ENCODE data around the gene RAB29. TPM values are rescaled to one million over a fixed set of nuclear protein-coding genes. Genes with fewer than 3 reads are reported as not detected.

The RAB29 gene
- polyA plus RNA-seq, 1 donor from 2014 or later, result 0.40 TPM

GRCh38 chr1:205780335-205780734 is 5.1 kb upstream of the RAB29 start:
- Histone ChIP-seq H2AFZ (ENCODE audit: low read depth, low read length) (no peak overlapping the region), H3K27me3 (ENCODE audit: insufficient read depth, low read depth, low read length) (peaks cover 9% of the 10 kb centered on the region), H3K36me3 (ENCODE audit: insufficient read depth, low read length) (no peaks in the 10 kb centered on the region), H3F3A (ENCODE audit: insufficient read depth, low read length, poor library complexity, severe bottlenecking) (no peaks in the 10 kb centered on the region), H4K20me1 (ENCODE audit: insufficient read depth) (no peaks in the 10 kb centered on the region), H3K27ac (ENCODE audit: low read length) (no peak overlapping the region), H3K9me3 (ENCODE audit: low read length) (no peaks in the 10 kb centered on the region), H3K79me2 (replicated peaks; ENCODE audit: insufficient read depth, low read length) (no peaks in the 10 kb centered on the region), H3K4me3 (ENCODE audit: low read length) (no peak overlapping the region), H3K4me2 (ENCODE audit: low read length) (no peak overlapping the region), H3K9ac (ENCODE audit: low read length) (no peak overlapping the region), H3K9me2 (ENCODE audit: insufficient read depth, low read length) (no peaks in the 10 kb centered on the region)
- TF ChIP-seq SMC3 (conservative IDR thresholded peaks at IDR 0.05; ENCODE audit: poor library complexity), result no peak
- TF ChIP-seq POLR2AphosphoS5 (IDR thresholded peaks at IDR 0.05), result no peak
- TF ChIP-seq TAF1 (IDR thresholded peaks at IDR 0.05; ENCODE audit: low read depth), result no peak
- no peak for TF ChIP-seq MXI1 (conservative IDR thresholded peaks at IDR 0.05; ENCODE audit: poor library complexity, severe bottlenecking)
- no peak for TF ChIP-seq RAD21 (conservative IDR thresholded peaks at IDR 0.05)
- no peak for TF ChIP-seq REST (IDR thresholded peaks at IDR 0.05; ENCODE audit: borderline replicate concordance)
- TF ChIP-seq CTCF (IDR thresholded peaks at IDR 0.05; ENCODE audit: poor library complexity, severe bottlenecking), result no peak
- no peak for TF ChIP-seq EP300 (conservative IDR thresholded peaks at IDR 0.05; ENCODE audit: poor library complexity, severe bottlenecking)
- TF ChIP-seq EZH2 (IDR thresholded peaks at IDR 0.05; ENCODE audit: borderline replicate concordance, insufficient read depth, low read length, poor library complexity, severe bottlenecking), result no peak

GRCh38 chr1:205777994-205778393 is 2.7 kb upstream of the RAB29 start:
- Histone ChIP-seq H2AFZ (ENCODE audit: low read depth, low read length) (no peak overlapping the region), H3K9ac (ENCODE audit: low read length) (no peak overlapping the region), H3K4me2 (ENCODE audit: low read length) (no peak overlapping the region), H4K20me1 (ENCODE audit: insufficient read depth) (no peaks in the 10 kb centered on the region), H3K27ac (ENCODE audit: low read length) (no peak overlapping the region), H3K36me3 (ENCODE audit: insufficient read depth, low read length) (no peaks in the 10 kb centered on the region), H3K27me3 (ENCODE audit: insufficient read depth, low read depth, low read length) (peaks cover 31% of the 10 kb centered on the region), H3F3A (ENCODE audit: insufficient read depth, low read length, poor library complexity, severe bottlenecking) (no peaks in the 10 kb centered on the region), H3K9me3 (ENCODE audit: low read length) (no peaks in the 10 kb centered on the region), H3K4me3 (ENCODE audit: low read length) (no peak overlapping the region), H3K9me2 (ENCODE audit: insufficient read depth, low read length) (no peaks in the 10 kb centered on the region), H3K79me2 (replicated peaks; ENCODE audit: insufficient read depth, low read length) (no peaks in the 10 kb centered on the region)
- no peak for TF ChIP-seq MXI1 (conservative IDR thresholded peaks at IDR 0.05; ENCODE audit: poor library complexity, severe bottlenecking)

- Histone ChIP-seq H3K9ac (ENCODE audit: low read length) (no peak overlapping the region), H2AFZ (ENCODE audit: low read depth, low read length) (no peak overlapping the region)
Observed at GRCh38 chr1:205775717-205776056, 405 bp upstream of the RAB29 start.

More at GRCh38 chr1:205775717-205776056, 405 bp upstream of the RAB29 start:
- H3K36me3 ChIP-seq (ENCODE audit: insufficient read depth, low read length), result no peaks in the 10 kb centered on the region
- H3K79me2 ChIP-seq (replicated peaks; ENCODE audit: insufficient read depth, low read length), result no peaks in the 10 kb centered on the region
- no peaks in the 10 kb centered on the region for H3K9me2 ChIP-seq (ENCODE audit: insufficient read depth, low read length)
- H3K4me2 ChIP-seq (ENCODE audit: low read length), result no peak overlapping the region
- H3K4me3 ChIP-seq (ENCODE audit: low read length), result peak overlapping the region; percentile 80
- TF ChIP-seq POLR2AphosphoS5 (IDR thresholded peaks at IDR 0.05) (no peak), EP300 (conservative IDR thresholded peaks at IDR 0.05; ENCODE audit: poor library complexity, severe bottlenecking) (no peak), TAF1 (IDR thresholded peaks at IDR 0.05; ENCODE audit: low read depth) (no peak), MXI1 (conservative IDR thresholded peaks at IDR 0.05; ENCODE audit: poor library complexity, severe bottlenecking) (no peak), CTCF (IDR thresholded peaks at IDR 0.05; ENCODE audit: poor library complexity, severe bottlenecking) (no peak), EZH2 (IDR thresholded peaks at IDR 0.05; ENCODE audit: borderline replicate concordance, insufficient read depth, low read length, poor library complexity, severe bottlenecking) (no peak), SMC3 (conservative IDR thresholded peaks at IDR 0.05; ENCODE audit: poor library complexity) (no peak), RAD21 (conservative IDR thresholded peaks at IDR 0.05) (no peak), REST (IDR thresholded peaks at IDR 0.05; ENCODE audit: borderline replicate concordance) (no peak)
- no peaks in the 10 kb centered on the region for H3F3A ChIP-seq (ENCODE audit: insufficient read depth, low read length, poor library complexity, severe bottlenecking)
- no peaks in the 10 kb centered on the region for H3K9me3 ChIP-seq (ENCODE audit: low read length)
- no peaks in the 10 kb centered on the region for H4K20me1 ChIP-seq (ENCODE audit: insufficient read depth)
- H3K27ac ChIP-seq (ENCODE audit: low read length), result no peak overlapping the region
- peaks cover 34% of the 10 kb centered on the region for H3K27me3 ChIP-seq (ENCODE audit: insufficient read depth, low read depth, low read length)

All from neural cell (in vitro differentiated cells).